Glutamatergic neuron (in vitro differentiated cells): ENCODE results near the gene TCP11. TPM values are rescaled to one million over a fixed set of nuclear protein-coding genes. Genes with fewer than 3 reads are reported as not detected.

Experiments
- DNase-seq: peaks from one replicate; pipeline ENCODE4 v3.0.0; 2022
- H3K27ac Mint-ChIP-seq: one replicate; pipeline ENCODE4 v1.8.0; 2020; ENCODE audit warnings: mild to moderate bottlenecking, mixed read lengths, inconsistent platforms; ENCODE audit not compliant: unreplicated experiment
- H3K27me3 Mint-ChIP-seq: one replicate; pipeline ENCODE4 v1.8.0; 2020; ENCODE audit warnings: mild to moderate bottlenecking, moderate library complexity, mixed read lengths, inconsistent platforms; ENCODE audit not compliant: unreplicated experiment
- H3K36me3 Mint-ChIP-seq: one replicate; pipeline ENCODE4 v1.8.0; 2020; ENCODE audit warnings: mild to moderate bottlenecking, mixed read lengths, inconsistent platforms; ENCODE audit not compliant: unreplicated experiment
- H3K4me1 Mint-ChIP-seq: one replicate; pipeline ENCODE4 v1.8.0; 2020; ENCODE audit warnings: mild to moderate bottlenecking, low read depth, mixed read lengths, inconsistent platforms; ENCODE audit not compliant: unreplicated experiment
- H3K4me3 Mint-ChIP-seq: one replicate; pipeline ENCODE4 v1.8.0; 2020; ENCODE audit warnings: mild to moderate bottlenecking, mixed read lengths, inconsistent platforms; ENCODE audit not compliant: unreplicated experiment
- H3K9me3 Mint-ChIP-seq: one replicate; pipeline ENCODE4 v1.8.0; 2020; ENCODE audit warnings: mild to moderate bottlenecking, moderate library complexity, mixed read lengths, inconsistent platforms; ENCODE audit not compliant: unreplicated experiment
- total RNA-seq: library from RNA; stranded (reverse); fragmentation: NEBNext Ultra II Directional; extraction: Animal tissue kit (Norgen Biotek cat#: 25700); gene quantifications from one replicate; pipeline ENCODE4 v1.2.1, GENCODE V29; 2021; ENCODE audit not compliant: unreplicated experiment
- TF ChIP-seq, protein P1 (sequence below): fragments of 200-600 bp; sonication (generic); IDR thresholded peaks from one replicate; pipeline ENCODE4 v1.5.0; 2021; ENCODE audit not compliant: partially characterized antibody, unreplicated experiment

TCP11 gene
- total RNA-seq, 1 donor from 2014 or later = not detected

DNA sequence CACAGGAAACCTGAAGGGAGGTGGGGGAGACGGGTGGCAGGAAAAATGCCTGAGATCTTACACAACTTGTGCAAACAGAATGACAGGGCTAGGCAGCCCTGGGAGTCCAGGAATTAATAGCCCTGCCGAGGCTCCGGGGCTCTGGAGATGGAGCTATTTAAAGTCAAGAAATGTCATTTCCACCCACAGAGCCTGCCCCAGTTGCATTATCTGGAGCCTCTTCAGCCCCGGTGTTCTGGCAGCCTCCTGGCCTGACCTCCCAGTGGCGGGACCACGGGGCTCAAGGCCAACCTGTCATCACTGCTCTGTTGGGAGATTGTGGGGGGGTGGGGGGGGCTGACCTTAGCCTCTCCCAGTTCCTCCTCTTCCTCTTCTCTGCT lies 44.2 kb upstream of the TCP11 start:
- DNase-seq = no peak
- Mint-ChIP-seq H3K36me3 (no peaks in the 10 kb centered on the region), H3K27ac (no peak overlapping the region), H3K4me3 (no peak overlapping the region), H3K9me3 (no peaks in the 10 kb centered on the region), H3K27me3 (no peaks in the 10 kb centered on the region), H3K4me1 (no peaks in the 10 kb centered on the region)
- TF ChIP-seq, protein P1, sequence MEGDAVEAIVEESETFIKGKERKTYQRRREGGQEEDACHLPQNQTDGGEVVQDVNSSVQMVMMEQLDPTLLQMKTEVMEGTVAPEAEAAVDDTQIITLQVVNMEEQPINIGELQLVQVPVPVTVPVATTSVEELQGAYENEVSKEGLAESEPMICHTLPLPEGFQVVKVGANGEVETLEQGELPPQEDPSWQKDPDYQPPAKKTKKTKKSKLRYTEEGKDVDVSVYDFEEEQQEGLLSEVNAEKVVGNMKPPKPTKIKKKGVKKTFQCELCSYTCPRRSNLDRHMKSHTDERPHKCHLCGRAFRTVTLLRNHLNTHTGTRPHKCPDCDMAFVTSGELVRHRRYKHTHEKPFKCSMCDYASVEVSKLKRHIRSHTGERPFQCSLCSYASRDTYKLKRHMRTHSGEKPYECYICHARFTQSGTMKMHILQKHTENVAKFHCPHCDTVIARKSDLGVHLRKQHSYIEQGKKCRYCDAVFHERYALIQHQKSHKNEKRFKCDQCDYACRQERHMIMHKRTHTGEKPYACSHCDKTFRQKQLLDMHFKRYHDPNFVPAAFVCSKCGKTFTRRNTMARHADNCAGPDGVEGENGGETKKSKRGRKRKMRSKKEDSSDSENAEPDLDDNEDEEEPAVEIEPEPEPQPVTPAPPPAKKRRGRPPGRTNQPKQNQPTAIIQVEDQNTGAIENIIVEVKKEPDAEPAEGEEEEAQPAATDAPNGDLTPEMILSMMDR = no peak

DNA sequence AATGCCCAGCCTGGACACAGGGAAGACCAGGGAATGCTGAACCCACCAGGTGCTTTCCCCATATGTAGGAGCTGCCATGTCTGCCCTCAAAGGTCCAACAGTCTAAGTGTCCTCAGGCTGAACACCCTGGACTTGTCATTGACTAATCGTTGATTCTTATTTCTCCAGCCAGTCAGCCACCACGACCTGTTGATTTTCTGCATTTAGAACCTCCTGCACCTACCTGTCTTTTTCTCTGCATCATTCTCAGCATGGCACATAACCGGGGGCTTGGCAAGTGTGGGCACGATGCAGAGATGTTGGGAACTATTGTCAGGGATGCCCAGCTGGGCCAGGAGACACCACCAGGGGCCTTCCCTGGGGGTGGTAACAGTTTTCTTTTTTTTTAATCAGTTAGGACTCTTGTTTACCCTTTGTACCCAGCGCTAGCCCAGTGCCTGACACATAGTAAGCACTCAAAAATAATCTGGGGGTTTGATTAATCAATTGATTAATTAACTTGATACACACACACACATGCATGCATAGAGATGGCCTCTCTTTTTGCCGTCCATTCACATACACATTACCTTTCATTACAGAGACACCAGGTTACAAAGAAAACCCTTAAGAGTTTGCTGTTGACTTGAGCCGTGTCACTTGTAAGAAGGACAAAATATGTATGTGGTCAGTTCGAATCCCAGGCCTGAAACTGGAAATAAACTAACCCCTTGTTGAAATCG lies 43.6 kb upstream of the TCP11 start:
- DNase-seq = no peak
- no peak overlapping the region for H3K27ac Mint-ChIP-seq
- H3K27me3 Mint-ChIP-seq = no peaks in the 10 kb centered on the region
- H3K4me1 Mint-ChIP-seq = no peaks in the 10 kb centered on the region
- no peak overlapping the region for H3K4me3 Mint-ChIP-seq
- TF ChIP-seq, protein P1 = no peak
- H3K9me3 Mint-ChIP-seq = no peaks in the 10 kb centered on the region
- no peaks in the 10 kb centered on the region for H3K36me3 Mint-ChIP-seq

GRCh38 chr6:35183935-35184334 lies 42.8 kb upstream of the TCP11 start:
- Mint-ChIP-seq H3K4me3 (no peak overlapping the region), H3K36me3 (no peaks in the 10 kb centered on the region), H3K4me1 (no peaks in the 10 kb centered on the region), H3K27ac (no peak overlapping the region), H3K9me3 (no peaks in the 10 kb centered on the region), H3K27me3 (no peaks in the 10 kb centered on the region)
- no peak for DNase-seq
- TF ChIP-seq, protein P1 = no peak

DNA sequence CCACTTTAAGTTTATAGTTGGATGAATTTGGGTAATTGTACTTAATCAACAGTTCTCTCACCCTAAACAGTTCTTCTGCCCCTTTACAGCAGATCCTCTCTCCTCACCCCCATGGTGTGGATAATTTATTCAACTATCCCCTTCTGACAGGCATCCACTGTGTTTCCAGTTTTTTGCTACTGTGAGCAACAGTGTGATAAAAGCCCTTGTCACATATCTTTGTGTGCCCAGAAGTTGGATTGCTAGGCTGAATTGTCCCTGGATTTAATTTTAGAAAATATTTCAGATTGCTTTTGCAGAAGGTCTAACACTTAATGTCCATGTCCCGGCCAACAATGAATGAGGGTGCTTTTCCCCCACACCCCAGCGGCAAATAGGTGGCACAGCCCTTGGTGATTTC lies 42.1 kb upstream of the TCP11 start:
- no peaks in the 10 kb centered on the region for H3K27me3 Mint-ChIP-seq

More for the DNA sequence above, 42.1 kb upstream of the TCP11 start:
- Mint-ChIP-seq H3K9me3 (no peaks in the 10 kb centered on the region), H3K36me3 (no peaks in the 10 kb centered on the region), H3K27ac (no peak overlapping the region), H3K4me1 (peaks cover 3% of the 10 kb centered on the region), H3K4me3 (no peak overlapping the region)
- no peak for DNase-seq
- TF ChIP-seq, protein P1 = no peak
